HepG2 (cell line): ENCODE measurements around the gene STAT4.

Experiments used
- BRCA1 ChIP-seq: sonication (generic); formaldehyde crosslinking; IDR thresholded peaks from 2 replicates; pipeline ENCODE4 v1.4.0; 2020; ENCODE audit warnings: missing genetic modification reagents
- EP300 ChIP-seq, 3 experiments: sonication (generic) in 1 of 3; formaldehyde crosslinking in 1 of 3; IDR thresholded peaks; 2 replicates each; pipeline versions ENCODE4 v1.5.1 to v1.6.1; 2011 to 2020; ENCODE audit warnings: low read depth in 2 of 3, low read length in 2 of 3, borderline replicate concordance in 1 of 3, improper control_type of control experiment in 1 of 3, mild to moderate bottlenecking in 1 of 3, missing genetic modification reagents in 1 of 3, moderate library complexity in 1 of 3
- ETS1 ChIP-seq: sonication (generic); formaldehyde crosslinking; IDR thresholded peaks from 2 replicates; pipeline ENCODE4 v1.4.0; 2020; ENCODE audit warnings: missing genetic modification reagents
- FOXM1 ChIP-seq: sonication (generic); formaldehyde crosslinking; IDR thresholded peaks from 2 replicates; pipeline ENCODE4 v1.5.0; 2020; ENCODE audit warnings: missing genetic modification reagents
- HIVEP1 ChIP-seq: sonication (generic); formaldehyde crosslinking; IDR thresholded peaks from 2 replicates; pipeline ENCODE4 v1.4.0; 2020; ENCODE audit warnings: mild to moderate bottlenecking, missing genetic modification reagents
- JUNB ChIP-seq: sonication (generic); formaldehyde crosslinking; IDR thresholded peaks from 2 replicates; pipeline ENCODE4 v1.8.0; 2022; ENCODE audit warnings: missing genetic modification reagents, mild to moderate bottlenecking, borderline replicate concordance
- MED1 ChIP-seq: sonication (generic); formaldehyde crosslinking; IDR thresholded peaks from 2 replicates; pipeline ENCODE4 v1.4.0; 2020; ENCODE audit warnings: missing genetic modification reagents
- POLR2A ChIP-seq, 2 experiments: IDR thresholded peaks; 2 replicates each; pipeline ENCODE4 v1.6.1; 2011; ENCODE audit warnings: low read depth in 2 of 2, low read length in 2 of 2, mild to moderate bottlenecking in 1 of 2, moderate library complexity in 1 of 2; ENCODE audit not compliant: insufficient read depth in 1 of 2
- ZNF335 ChIP-seq: sonication (generic); formaldehyde crosslinking; IDR thresholded peaks from 2 replicates; pipeline ENCODE4 v1.4.0; 2020; ENCODE audit warnings: missing genetic modification reagents
- TF ChIP-seq, protein P1 (sequence below), 2 experiments: sonication (generic) in 1 of 2; formaldehyde crosslinking in 1 of 2; IDR thresholded peaks; 2 replicates each; pipeline versions ENCODE4 v1.4.0 to v1.6.1; 2016 to 2020; ENCODE audit warnings: borderline replicate concordance in 1 of 2, low read depth in 1 of 2, mild to moderate bottlenecking in 1 of 2, missing genetic modification reagents in 1 of 2

- no peak for TF ChIP-seq ETS1
- no peak for TF ChIP-seq EP300 (IDR thresholded peaks at IDR 0.05; ENCODE audit: low read depth in 2 of 2, low read length in 2 of 2)
- no peak for TF ChIP-seq EP300 (CRISPR knock-in tag; IDR thresholded peaks at IDR 0.05; ENCODE audit: borderline replicate concordance)
- TF ChIP-seq POLR2A (IDR thresholded peaks at IDR 0.05; ENCODE audit: insufficient read depth in 1 of 2, low read depth in 2 of 2, low read length in 2 of 2) = no peak
- no peak for TF ChIP-seq BRCA1 (CRISPR knock-in tag)
- TF ChIP-seq HIVEP1 = no peak
- TF ChIP-seq, protein P1, sequence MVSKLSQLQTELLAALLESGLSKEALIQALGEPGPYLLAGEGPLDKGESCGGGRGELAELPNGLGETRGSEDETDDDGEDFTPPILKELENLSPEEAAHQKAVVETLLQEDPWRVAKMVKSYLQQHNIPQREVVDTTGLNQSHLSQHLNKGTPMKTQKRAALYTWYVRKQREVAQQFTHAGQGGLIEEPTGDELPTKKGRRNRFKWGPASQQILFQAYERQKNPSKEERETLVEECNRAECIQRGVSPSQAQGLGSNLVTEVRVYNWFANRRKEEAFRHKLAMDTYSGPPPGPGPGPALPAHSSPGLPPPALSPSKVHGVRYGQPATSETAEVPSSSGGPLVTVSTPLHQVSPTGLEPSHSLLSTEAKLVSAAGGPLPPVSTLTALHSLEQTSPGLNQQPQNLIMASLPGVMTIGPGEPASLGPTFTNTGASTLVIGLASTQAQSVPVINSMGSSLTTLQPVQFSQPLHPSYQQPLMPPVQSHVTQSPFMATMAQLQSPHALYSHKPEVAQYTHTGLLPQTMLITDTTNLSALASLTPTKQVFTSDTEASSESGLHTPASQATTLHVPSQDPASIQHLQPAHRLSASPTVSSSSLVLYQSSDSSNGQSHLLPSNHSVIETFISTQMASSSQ (IDR thresholded peaks at IDR 0.05; ENCODE audit: low read depth) = no peak
- TF ChIP-seq, protein P1 (CRISPR knock-in tag; IDR thresholded peaks at IDR 0.05; ENCODE audit: borderline replicate concordance) = no peak
- no peak for TF ChIP-seq MED1 (CRISPR knock-in tag)
- TF ChIP-seq FOXM1 (CRISPR knock-in tag) = no peak
- TF ChIP-seq JUNB = no peak
- TF ChIP-seq ZNF335 = no peak
Measured at GRCh38 chr2:191197096-191197495, 46.3 kb upstream of the STAT4 start.
